HepG2 (cell line): ENCODE data around the gene B4GALT2. TPM values are rescaled to one million over a fixed set of nuclear protein-coding genes. Genes with fewer than 3 reads are reported as not detected.
A peak's percentile ranks its signal among the peaks of the same experiment; 100 is the strongest.

Source experiments
- ARNTL ChIP-seq: sonication (generic); formaldehyde crosslinking; IDR thresholded peaks from 2 replicates; pipeline ENCODE4 v1.4.0; 2020; ENCODE audit warnings: mild to moderate bottlenecking, missing genetic modification reagents
- ATF7 ChIP-seq, 2 experiments: fragments of 450-650 bp in 1 of 2; sonication (generic) in 1 of 2; formaldehyde crosslinking in 1 of 2; IDR thresholded peaks; 2 replicates each; pipeline versions ENCODE4 v1.4.0 to v1.6.1; 2016 to 2020; ENCODE audit warnings: antibody characterized with exemption in 1 of 2, mild to moderate bottlenecking in 1 of 2, missing genetic modification reagents in 1 of 2
- CSRNP2 ChIP-seq: sonication (generic); formaldehyde crosslinking; conservative IDR thresholded peaks from 2 replicates; pipeline ENCODE4 v1.8.0; 2022; ENCODE audit warnings: low read depth, missing genetic modification reagents
- DRAP1 ChIP-seq: IDR thresholded peaks from 2 replicates; pipeline ENCODE4 v1.6.1; 2016; ENCODE audit warnings: missing genetic modification reagents, missing compliant biosample characterization
- FOXO1 ChIP-seq: sonication (generic); formaldehyde crosslinking; IDR thresholded peaks from 2 replicates; pipeline ENCODE4 v1.4.0; 2020; ENCODE audit warnings: missing genetic modification reagents
- MLX ChIP-seq: IDR thresholded peaks from 2 replicates; pipeline ENCODE4 v1.6.1; 2016
- MTF1 ChIP-seq: sonication (generic); formaldehyde crosslinking; IDR thresholded peaks from 2 replicates; pipeline ENCODE4 v1.5.0; 2020; ENCODE audit warnings: missing genetic modification reagents
- PITX1 ChIP-seq: sonication (generic); formaldehyde crosslinking; IDR thresholded peaks from 2 replicates; pipeline ENCODE4 v1.5.1; 2020; ENCODE audit warnings: mild to moderate bottlenecking, missing genetic modification reagents
- POLR2G ChIP-seq: fragments of 200-400 bp; formaldehyde crosslinking; IDR thresholded peaks from 2 replicates; pipeline ENCODE4 v1.6.1; 2018; ENCODE audit warnings: mild to moderate bottlenecking, low read depth, low read length, moderate library complexity
- TBP ChIP-seq: sonication (generic); formaldehyde crosslinking; IDR thresholded peaks from 2 replicates; pipeline ENCODE4 v1.5.0; 2020; ENCODE audit warnings: missing genetic modification reagents
- TRAFD1 ChIP-seq: sonication (generic); formaldehyde crosslinking; IDR thresholded peaks from 2 replicates; pipeline ENCODE4 v1.5.1; 2020; ENCODE audit warnings: missing genetic modification reagents, mild to moderate bottlenecking, borderline replicate concordance
- ZNF142 ChIP-seq: sonication (generic); formaldehyde crosslinking; IDR thresholded peaks from 2 replicates; pipeline ENCODE4 v1.4.0; 2020; ENCODE audit warnings: missing genetic modification reagents
- ZNF556 ChIP-seq: sonication (generic); formaldehyde crosslinking; IDR thresholded peaks from 2 replicates; pipeline ENCODE4 v1.4.0; 2020; ENCODE audit warnings: mild to moderate bottlenecking, missing genetic modification reagents, borderline replicate concordance
- ZNF598 ChIP-seq: sonication (generic); formaldehyde crosslinking; IDR thresholded peaks from 2 replicates; pipeline ENCODE4 v1.5.1; 2020; ENCODE audit warnings: mild to moderate bottlenecking, missing genetic modification reagents, borderline replicate concordance
- ZNF766 ChIP-seq: sonication (generic); formaldehyde crosslinking; IDR thresholded peaks from 2 replicates; pipeline ENCODE4 v1.5.0; 2020; ENCODE audit warnings: missing genetic modification reagents, borderline replicate concordance
- ZNF800 ChIP-seq: sonication (generic); formaldehyde crosslinking; IDR thresholded peaks from 2 replicates; pipeline ENCODE4 v1.4.0; 2020; ENCODE audit warnings: missing genetic modification reagents
- polyA plus RNA-seq, 8 experiments: library from polyadenylated mRNA; depleted of rRNA in 3 of 8; stranded (reverse) in 7 of 8; unstranded in 1 of 8; fragments of >200 nt; fragmentation: Illumina TruSeq in 4 of 8; extraction: Trizol in 4 of 8; gene quantifications; 2 replicates each; pipeline versions ENCODE4 v1.2.1 to v1.2.3, GENCODE V29; 2011 to 2016; ENCODE audit warnings: low read depth in 4 of 8, missing spikeins in 1 of 8, mixed read lengths in 1 of 8; ENCODE audit not compliant: insufficient read depth in 1 of 8
- total RNA-seq, 5 experiments: library from RNA; depleted of rRNA; stranded (reverse); fragments of >200 nt; fragmentation: Illumina TruSeq; extraction: Trizol; gene quantifications; 2 replicates each; pipeline ENCODE4 v1.2.3, GENCODE V29; 2016; ENCODE audit warnings: low read depth in 1 of 5

Gene B4GALT2
- total and polyA plus RNA-seq, 2 of the 13 experiments (the other 11 are each of a cell fraction or from before 2014, with no cell fraction given), result 41.9 to 78.0 TPM

- no peak for TF ChIP-seq ZNF800 (CRISPR knock-in tag)
- TF ChIP-seq MTF1 (CRISPR knock-in tag), result no peak
- TF ChIP-seq TBP (CRISPR knock-in tag), result no peak
- TF ChIP-seq ARNTL (CRISPR knock-in tag), result peak; percentile 56; the same call in 1 of the 2 replicates
- TF ChIP-seq MLX (CRISPR knock-in tag), result no peak
- TF ChIP-seq DRAP1 (CRISPR knock-in tag), result no peak
- no peak for TF ChIP-seq FOXO1 (CRISPR knock-in tag)
- 0 out of 2 replicates have a peak, but pooled peaks have one; percentile 43 for TF ChIP-seq ZNF598 (CRISPR knock-in tag)
- no peak for TF ChIP-seq PITX1
- TF ChIP-seq CSRNP2, result no peak
- TF ChIP-seq ZNF556, result 0 out of 2 replicates have a peak, but pooled peaks have one; percentile 16
- peak; percentile 59; the same call in 1 of the 2 replicates for TF ChIP-seq POLR2G
- TF ChIP-seq ATF7 (IDR thresholded peaks at IDR 0.05), result no peak
- TF ChIP-seq ATF7 (CRISPR knock-in tag; IDR thresholded peaks at IDR 0.05), result no peak
- TF ChIP-seq TRAFD1 (CRISPR knock-in tag), result no peak
- TF ChIP-seq ZNF766 (CRISPR knock-in tag), result peak; percentile 29; the same call in 1 of the 2 replicates
- TF ChIP-seq ZNF142 (CRISPR knock-in tag), result 0 out of 2 replicates have a peak, but pooled peaks have one; percentile 27
Observed at GRCh38 chr1:43978551-43979260, at the start of gene B4GALT2 (continued).
